AG09319 (cell line): ENCODE measurements around the gene FAAP20.

Source experiments
- DNase-seq: peaks from one replicate; pipeline ENCODE4 v3.0.0-alpha.2; 2010; ENCODE audit warnings: low read depth; ENCODE audit errors: extremely low read depth
- TF ChIP-seq, protein P1 (sequence below): IDR thresholded peaks from 2 replicates; pipeline ENCODE4 v1.5.1; 2011; ENCODE audit warnings: low read depth, mild to moderate bottlenecking, inconsistent platforms, low read length, moderate library complexity

Gene FAAP20

DNA sequence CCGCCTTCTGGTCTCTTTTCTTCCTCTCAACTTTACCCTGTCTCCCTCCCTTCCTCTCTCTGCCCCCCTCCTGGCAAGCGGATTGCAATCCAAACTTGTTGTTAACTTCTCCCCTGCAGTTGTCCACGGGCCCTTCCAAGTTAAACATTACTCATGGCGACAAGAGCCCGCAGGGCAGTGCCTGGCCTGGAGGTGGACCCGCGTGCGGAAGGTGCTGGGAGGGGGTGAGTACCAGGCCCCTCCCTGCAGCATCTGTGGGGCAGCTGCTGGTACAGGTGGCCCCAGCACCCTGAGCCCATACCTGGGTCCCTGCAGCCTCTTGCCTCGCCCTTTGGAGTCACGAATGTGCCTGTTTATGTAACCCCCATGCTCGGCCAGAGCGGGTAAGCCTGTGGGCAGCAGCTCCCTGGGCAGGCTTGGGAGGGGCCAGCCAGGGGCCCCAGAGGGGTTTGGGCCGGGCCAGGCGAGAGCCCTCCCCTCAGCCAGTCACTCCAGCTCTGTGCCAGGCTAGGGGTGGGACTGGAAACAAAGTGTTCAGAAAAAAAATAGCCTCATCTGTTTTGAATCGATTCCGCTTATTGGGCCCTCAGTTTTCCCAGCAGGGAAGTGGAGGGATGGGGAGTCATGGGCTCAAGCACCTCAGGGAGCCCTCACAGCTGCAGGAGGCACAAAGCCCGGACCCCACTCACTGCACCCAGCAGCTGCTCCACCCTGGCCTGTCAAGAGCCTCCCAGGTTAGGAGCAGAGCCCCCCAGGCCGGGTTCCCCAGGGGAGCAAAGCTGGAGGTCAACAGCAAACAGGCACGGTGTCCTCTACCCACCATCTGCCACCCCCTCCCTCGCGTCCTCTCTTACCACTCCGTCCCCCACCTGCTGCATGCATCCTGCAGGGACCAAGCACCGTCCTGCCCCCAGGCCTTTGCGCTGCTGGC, 14.0 kb upstream of the FAAP20 start:
- TF ChIP-seq, protein P1, sequence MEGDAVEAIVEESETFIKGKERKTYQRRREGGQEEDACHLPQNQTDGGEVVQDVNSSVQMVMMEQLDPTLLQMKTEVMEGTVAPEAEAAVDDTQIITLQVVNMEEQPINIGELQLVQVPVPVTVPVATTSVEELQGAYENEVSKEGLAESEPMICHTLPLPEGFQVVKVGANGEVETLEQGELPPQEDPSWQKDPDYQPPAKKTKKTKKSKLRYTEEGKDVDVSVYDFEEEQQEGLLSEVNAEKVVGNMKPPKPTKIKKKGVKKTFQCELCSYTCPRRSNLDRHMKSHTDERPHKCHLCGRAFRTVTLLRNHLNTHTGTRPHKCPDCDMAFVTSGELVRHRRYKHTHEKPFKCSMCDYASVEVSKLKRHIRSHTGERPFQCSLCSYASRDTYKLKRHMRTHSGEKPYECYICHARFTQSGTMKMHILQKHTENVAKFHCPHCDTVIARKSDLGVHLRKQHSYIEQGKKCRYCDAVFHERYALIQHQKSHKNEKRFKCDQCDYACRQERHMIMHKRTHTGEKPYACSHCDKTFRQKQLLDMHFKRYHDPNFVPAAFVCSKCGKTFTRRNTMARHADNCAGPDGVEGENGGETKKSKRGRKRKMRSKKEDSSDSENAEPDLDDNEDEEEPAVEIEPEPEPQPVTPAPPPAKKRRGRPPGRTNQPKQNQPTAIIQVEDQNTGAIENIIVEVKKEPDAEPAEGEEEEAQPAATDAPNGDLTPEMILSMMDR: no peak
- peak; percentile 79 for DNase-seq

DNA sequence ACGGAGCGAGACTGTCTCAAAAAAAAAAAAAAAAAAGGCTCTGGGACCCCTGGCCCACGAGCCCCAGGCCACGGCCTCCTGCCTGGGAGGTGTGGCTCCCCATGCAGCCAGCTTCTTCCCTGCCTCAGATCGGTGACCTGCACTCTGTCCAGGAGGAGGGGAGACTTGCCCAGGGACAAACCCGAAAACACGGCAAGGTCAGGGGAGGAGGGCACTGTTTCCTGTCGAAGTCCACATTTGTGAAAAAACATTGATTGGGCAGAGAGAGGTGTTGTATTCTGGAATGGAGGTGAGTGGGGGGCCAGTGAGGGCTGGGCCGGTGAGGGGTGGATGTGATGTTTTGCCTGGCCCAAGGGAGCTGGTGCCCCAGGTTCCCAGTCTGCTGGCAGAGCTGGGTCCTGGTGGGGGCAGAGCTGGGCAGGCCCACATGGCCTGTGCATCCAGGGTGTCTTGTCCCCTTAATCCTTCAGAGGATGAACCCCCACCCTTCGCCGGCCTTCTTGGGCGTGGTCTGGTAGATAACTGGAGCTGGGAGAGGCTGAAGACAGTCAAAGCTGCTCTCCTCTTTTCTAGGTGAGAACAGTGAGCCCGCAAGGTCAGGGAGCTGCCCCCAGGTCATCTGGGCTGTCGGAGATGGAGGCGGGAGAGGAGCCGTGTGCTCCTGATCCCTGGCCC, 12.4 kb upstream of the FAAP20 start:
- DNase-seq: no peak
- TF ChIP-seq, protein P1: no peak

DNA sequence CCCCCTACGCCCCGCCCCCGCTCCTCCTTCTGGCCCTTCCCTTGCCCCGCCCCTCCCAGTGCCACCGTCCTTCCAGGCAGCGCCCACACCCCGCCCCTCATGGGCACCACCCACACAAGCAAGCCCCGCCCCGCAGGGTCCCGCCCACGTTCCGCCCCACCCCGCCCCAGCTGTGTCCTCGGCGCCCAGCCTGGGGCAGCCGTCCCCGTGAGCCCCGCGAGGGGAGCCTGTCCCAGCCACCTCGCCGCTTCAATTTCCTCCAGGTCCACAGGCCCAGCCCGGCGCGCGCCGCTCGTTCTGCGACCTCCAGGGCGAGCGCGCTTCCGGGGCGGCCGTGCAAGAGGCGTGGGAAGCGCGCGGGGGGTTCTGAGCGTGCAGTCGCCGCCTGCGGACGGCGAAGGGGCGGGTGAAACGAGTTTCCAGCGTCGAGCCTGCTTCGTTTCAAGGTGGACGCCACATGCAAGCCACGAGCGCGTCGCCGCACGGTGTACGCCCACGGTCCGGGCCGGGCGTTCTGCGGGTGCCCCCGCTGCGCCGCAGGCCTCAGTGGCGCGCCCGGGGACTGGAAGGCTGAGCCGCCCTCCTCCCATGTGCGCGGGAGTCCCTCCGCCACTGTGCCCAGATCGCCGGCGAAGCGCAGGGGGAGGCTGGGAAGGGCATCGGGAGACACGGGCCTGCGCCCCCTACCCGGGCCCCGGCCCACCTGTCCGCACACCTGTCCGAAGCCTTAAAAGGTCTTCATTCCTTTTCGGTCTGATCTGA, 10.8 kb upstream of the FAAP20 start:
- DNase-seq: peak; percentile 92
- TF ChIP-seq, protein P1: no peak

DNA sequence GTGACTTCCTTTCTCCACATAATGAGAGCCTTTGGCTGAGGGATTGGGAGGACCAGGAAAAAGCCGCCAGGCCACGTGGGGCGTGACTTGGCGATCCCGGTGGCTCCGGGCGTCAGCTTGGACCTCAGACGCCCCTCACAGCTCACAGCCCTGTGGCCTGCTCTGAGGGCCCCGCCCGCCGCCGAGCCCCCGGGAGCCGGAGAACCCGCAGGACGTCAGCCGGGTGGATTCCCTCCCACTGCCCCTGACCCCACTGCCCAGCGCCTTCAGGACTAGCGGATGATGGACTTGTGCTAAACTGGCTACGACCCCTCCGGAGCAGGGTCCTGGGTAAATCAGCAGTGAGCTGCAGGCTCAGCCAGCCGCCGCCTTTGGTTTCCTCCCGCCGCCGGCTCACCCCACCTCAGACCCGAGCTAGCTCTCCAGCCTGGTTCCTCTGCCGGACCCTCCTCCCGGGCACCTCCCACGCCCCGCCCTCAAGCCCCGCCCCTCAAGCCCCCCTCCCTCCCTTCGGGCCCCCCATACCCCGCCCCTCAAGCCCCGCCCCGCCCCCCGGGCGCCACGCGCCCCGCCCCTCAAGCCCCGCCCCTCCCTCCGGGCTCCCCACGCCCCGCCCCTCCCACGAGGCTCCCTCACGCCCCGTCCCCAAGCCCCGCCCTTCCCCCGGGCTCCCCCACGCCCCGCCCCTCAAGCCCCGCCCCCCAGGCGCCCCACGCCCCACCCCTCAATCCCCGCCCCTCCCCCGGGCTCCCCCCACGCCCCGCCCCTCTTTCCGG, 10.0 kb upstream of the FAAP20 start:
- TF ChIP-seq, protein P1: no peak
- DNase-seq: no peak

DNA sequence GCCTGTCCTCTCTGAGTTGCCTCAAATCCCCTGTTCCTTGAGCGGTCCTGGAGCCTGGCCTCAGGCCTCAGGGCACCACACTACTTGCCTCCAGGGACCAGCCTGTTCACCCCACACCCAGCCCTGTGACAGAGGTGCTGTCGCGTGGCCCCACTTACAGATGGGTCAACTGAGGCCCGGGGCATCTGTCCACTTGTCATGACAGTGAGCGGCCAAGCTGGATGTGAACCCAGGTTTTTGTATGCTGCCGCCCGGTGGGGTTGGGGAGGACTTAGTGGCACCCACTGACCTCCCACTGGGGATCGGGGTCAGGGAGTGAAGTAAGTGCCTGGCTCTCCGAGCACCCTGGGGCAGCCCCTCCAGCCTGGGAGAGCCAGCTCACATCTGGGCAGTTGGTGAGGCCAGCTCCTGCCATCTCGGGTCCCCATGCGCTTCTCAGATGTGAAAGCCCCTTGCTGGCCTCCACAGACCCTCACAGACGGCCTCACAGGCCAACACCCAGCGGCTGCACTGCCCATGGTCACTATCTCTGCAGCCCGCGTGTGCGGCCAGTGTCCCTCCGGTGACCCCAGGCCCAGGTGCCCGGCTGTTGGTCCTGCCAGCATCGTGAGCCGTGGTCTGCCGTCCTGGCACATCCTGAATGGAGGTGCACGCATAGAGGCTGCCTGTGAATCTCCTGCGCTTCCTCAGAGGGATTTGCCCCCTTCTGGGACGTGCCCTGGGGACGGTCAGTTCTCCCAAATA, 9.3 kb upstream of the FAAP20 start:
- TF ChIP-seq, protein P1: no peak
- DNase-seq: no peak

DNA sequence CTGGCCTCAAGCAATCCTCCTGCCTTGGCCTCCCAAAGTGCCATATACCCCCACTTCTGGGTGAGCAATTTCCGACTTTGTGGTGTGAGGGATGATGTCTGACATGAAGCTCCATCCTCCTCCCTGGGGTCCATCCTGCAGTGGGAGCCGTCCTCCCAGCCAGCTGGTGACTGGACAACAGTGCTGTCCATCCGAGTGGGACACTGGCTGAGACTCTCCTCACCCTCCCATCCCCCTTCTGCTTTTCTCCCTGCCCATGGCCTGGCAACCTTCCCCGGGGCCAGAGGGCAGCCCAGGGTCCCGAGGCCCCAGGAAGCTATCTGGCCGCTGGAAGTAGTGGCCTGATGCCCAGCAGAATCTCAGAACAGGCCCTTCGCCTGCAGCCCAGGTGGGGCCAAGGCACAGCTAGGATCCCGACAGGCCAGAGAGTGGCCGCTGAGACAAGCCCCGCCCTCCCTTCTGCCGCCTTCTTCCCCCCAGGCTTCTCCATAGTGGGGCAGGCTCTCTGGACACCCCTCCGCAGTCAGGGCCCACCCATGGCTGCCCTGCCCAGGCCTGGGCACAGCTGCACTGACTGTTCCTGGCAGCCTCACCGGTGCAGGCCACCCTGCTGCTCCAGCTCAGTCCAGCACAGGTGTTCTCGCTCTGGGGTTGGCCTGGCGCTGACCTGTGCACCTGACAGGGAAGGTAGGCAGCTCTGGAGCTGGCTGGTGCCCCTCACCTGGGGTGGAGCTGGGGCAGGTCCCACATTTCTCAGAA, 8.4 kb upstream of the FAAP20 start:
- TF ChIP-seq, protein P1: no peak

More for the DNA sequence above, 8.4 kb upstream of the FAAP20 start:
- DNase-seq: no peak
